ENCODE results near the gene SEMA3G.

DNA sequence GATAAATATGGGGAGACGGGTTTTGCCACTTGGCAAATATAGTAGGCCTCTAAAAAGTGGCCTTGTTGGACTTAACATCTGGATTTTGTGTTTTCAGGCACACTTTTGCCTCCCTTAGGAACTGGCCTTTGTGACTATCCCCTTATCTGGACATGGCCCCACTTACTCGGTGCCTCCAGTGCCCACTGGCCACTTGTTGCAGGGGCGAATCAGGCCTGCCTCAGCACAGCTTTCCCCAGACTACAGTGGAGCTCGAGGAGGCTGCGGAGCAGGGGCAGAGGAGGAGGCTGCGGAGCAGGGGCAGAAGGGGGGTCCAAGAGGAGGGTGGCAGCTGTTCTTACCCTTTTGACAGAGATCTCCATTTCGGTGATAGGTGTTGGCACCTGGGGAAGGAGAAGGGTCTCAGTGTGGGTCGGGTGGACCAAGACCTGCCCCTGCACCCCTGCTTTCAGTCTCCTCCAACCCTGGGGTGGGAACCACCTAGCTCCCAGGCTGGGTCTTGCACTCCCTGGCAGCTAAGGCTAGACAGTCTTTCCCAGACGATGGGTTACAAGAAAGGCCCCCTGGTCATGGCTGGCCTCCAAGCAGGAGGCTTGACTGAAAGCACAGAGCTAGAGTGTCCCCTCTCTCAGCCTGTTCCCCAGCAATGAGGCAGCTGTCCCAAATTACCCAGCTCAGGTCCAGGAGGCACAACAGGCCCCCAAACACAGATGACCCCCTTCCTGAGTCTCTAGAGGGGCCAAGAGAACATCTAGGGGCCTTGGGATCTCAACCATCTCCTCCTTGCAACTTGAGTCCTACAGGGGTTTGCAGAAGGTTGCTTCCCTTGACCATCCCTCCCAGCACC lies 6.1 kb downstream of the SEMA3G start:
- TF ChIP-seq CTCF (IDR thresholded peaks at IDR 0.05; ENCODE audit: poor library complexity, severe bottlenecking) (no peak), EZH2 (IDR thresholded peaks at IDR 0.05; ENCODE audit: borderline replicate concordance, insufficient read depth, low read length, poor library complexity, severe bottlenecking) (no peak), SMC3 (conservative IDR thresholded peaks at IDR 0.05; ENCODE audit: poor library complexity) (no peak)
- TF ChIP-seq, protein P1, sequence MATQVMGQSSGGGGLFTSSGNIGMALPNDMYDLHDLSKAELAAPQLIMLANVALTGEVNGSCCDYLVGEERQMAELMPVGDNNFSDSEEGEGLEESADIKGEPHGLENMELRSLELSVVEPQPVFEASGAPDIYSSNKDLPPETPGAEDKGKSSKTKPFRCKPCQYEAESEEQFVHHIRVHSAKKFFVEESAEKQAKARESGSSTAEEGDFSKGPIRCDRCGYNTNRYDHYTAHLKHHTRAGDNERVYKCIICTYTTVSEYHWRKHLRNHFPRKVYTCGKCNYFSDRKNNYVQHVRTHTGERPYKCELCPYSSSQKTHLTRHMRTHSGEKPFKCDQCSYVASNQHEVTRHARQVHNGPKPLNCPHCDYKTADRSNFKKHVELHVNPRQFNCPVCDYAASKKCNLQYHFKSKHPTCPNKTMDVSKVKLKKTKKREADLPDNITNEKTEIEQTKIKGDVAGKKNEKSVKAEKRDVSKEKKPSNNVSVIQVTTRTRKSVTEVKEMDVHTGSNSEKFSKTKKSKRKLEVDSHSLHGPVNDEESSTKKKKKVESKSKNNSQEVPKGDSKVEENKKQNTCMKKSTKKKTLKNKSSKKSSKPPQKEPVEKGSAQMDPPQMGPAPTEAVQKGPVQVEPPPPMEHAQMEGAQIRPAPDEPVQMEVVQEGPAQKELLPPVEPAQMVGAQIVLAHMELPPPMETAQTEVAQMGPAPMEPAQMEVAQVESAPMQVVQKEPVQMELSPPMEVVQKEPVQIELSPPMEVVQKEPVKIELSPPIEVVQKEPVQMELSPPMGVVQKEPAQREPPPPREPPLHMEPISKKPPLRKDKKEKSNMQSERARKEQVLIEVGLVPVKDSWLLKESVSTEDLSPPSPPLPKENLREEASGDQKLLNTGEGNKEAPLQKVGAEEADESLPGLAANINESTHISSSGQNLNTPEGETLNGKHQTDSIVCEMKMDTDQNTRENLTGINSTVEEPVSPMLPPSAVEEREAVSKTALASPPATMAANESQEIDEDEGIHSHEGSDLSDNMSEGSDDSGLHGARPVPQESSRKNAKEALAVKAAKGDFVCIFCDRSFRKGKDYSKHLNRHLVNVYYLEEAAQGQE (IDR thresholded peaks at IDR 0.05; ENCODE audit: borderline replicate concordance): no peak

Measured in neural cell (in vitro differentiated cells).